Brain microvascular endothelial cell (primary cell): Measurements from ENCODE around the gene GMDS.

ENCODE experiments used
- DNase-seq: peaks from one replicate; pipeline ENCODE4 v3.0.0-alpha.2; 2020
- H3K27ac ChIP-seq: fragments of 250-450 bp; sonication (Bioruptor Pico); 2 replicates; pipeline ENCODE4 v1.5.1; 2020; ENCODE audit warnings: mild to moderate bottlenecking, moderate library complexity
- H3K27me3 ChIP-seq: fragments of 250-450 bp; sonication (Bioruptor Pico); replicated peaks from 2 replicates; pipeline ENCODE4 v1.5.1; 2020; ENCODE audit warnings: mild to moderate bottlenecking
- H3K36me3 ChIP-seq: fragments of 250-450 bp; sonication (Bioruptor Pico); replicated peaks from 2 replicates; pipeline ENCODE4 v1.5.1; 2020; ENCODE audit warnings: mild to moderate bottlenecking
- H3K4me3 ChIP-seq: 2 replicates; pipeline ENCODE4 v1.5.1; 2011; ENCODE audit warnings: low read depth, mild to moderate bottlenecking, control low read depth, low read length, moderate library complexity
- in situ Hi-C: cut with HindIII; loops from 2 replicates; pipeline ENCODE4 v1.10.0; 2017; ENCODE audit warnings: low sequenced_read_pairs, low pct_ligation_motif_present
- TF ChIP-seq, protein P1 (sequence below): IDR thresholded peaks from 2 replicates; pipeline ENCODE4 v1.5.1; 2011; ENCODE audit warnings: low read depth, mild to moderate bottlenecking, moderate library complexity, low read length, control low read depth, inconsistent platforms; ENCODE audit errors: missing control alignments

Gene GMDS

DNA sequence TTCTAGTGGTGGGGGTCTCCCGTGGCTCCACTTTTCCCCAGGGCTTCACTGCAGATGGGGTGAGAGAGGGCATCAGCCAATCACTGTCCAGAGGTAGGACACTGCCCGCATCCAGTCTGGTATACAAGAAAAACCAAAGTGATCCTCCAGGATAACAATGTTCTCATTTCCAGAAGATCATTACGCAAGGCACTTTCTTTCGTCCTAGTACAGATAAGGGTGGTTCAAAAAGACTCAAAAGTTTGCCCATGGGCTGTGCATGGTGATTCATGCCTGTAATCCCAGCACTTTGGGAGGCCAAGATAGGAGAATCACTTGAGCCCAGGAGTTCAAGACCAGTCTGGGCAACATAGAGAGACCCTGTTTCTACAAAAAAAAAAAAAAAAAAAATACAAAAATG lies 16.4 kb downstream of the GMDS start:
- Histone ChIP-seq H3K27me3 (no peaks in the 10 kb centered on the region), H3K4me3 (no peak overlapping the region), H3K27ac (no peak overlapping the region), H3K36me3 (no peaks in the 10 kb centered on the region)
- in situ Hi-C loops: no loop called here
- no peak for DNase-seq
- TF ChIP-seq, protein P1, sequence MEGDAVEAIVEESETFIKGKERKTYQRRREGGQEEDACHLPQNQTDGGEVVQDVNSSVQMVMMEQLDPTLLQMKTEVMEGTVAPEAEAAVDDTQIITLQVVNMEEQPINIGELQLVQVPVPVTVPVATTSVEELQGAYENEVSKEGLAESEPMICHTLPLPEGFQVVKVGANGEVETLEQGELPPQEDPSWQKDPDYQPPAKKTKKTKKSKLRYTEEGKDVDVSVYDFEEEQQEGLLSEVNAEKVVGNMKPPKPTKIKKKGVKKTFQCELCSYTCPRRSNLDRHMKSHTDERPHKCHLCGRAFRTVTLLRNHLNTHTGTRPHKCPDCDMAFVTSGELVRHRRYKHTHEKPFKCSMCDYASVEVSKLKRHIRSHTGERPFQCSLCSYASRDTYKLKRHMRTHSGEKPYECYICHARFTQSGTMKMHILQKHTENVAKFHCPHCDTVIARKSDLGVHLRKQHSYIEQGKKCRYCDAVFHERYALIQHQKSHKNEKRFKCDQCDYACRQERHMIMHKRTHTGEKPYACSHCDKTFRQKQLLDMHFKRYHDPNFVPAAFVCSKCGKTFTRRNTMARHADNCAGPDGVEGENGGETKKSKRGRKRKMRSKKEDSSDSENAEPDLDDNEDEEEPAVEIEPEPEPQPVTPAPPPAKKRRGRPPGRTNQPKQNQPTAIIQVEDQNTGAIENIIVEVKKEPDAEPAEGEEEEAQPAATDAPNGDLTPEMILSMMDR: no peak

DNA sequence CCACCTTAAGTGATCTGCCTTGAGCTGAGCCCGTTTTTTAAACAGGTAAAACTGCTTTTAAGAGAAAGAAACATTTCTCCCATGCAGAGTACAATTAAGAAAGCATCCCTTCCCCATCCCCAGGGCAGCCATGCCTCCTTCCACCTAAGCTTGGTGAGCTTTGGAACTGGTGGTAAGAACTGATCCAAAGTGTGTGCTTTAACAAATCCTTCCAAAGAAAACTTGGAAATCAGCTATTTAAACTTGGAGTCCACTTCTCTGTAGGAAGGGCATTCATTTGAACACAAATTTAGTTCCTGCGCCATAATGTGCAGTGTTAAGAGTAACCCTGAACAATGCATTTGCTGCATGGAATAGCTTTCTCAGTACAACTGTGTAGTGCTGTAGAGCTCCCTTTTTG lies 17.0 kb downstream of the GMDS start:
- no peak for DNase-seq
- Histone ChIP-seq H3K4me3 (no peak overlapping the region), H3K27ac (no peak overlapping the region), H3K36me3 (no peaks in the 10 kb centered on the region), H3K27me3 (no peaks in the 10 kb centered on the region)
- TF ChIP-seq, protein P1: no peak
- in situ Hi-C loops: no loop called here

DNA sequence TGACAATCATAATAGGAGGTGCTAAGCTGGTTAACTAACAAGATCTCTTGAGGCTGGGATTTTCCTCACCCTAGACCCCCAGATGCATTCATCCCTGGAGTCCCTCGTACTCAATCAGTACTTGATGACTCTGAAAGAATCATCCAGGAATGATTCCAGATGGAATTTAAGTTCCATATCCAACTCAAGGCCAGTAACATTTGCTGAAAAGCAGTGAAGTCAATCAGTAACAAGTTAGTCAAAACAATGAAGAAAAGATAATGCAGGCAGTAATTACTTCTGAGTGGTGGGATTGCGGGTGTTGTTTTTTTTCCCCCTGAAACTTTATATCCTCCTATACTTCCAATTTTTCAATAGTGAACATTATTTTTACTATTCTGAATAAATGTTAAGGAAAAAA lies 18.6 kb downstream of the GMDS start:
- no peak for DNase-seq
- Histone ChIP-seq H3K27me3 (no peaks in the 10 kb centered on the region), H3K36me3 (no peaks in the 10 kb centered on the region), H3K4me3 (no peak overlapping the region), H3K27ac (no peak overlapping the region)
- in situ Hi-C loops: no loop called here
- TF ChIP-seq, protein P1: no peak

DNA sequence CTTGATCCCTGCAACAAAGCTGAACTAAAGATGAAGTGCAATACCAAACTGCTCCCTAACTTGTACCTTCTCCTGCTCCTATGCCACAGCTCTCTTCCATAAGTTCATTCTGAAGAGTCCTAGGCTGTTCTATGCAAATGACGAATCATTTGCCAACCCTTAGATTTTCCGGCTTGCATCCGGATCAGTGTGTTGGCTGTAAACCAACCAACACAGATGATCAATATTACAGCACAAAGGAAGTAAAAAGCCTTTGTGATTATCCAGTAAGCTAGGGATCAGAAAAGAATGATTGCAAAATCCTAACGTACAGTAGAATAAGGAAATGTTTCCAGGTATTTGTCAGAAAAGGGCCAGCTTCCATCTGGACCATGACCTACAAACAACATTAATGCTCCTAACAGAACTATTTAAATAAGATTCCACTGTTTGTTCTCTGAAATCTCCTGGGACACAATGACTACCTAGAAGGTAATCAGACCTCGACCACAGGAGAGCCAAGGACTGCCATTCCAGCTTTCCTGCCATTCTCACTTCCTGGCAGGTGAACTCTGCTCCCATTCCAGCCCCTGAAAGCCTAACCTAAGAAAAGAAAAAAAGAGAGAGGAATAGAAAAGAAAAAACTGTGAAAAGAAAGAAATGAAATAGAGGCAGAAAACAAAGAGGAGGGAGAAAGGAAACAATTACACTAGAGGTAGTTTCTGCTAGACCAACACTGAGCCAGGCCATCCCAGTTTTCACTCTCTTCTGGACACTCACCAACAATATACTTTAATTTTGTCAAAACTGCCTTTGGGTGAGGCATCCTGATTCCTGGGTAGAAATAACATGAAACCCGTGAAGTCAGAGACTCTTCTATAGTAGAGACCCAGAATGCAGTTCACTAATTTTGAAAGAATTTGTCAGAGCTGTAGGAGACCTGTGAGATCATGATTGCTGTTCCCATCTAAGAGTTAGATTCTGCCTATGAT lies 19.7 kb downstream of the GMDS start:
- in situ Hi-C loops: no loop called here
- H3K27ac ChIP-seq: no peak overlapping the region
- H3K27me3 ChIP-seq: no peaks in the 10 kb centered on the region
- no peak overlapping the region for H3K4me3 ChIP-seq
- no peaks in the 10 kb centered on the region for H3K36me3 ChIP-seq
- TF ChIP-seq, protein P1: no peak
- no peak for DNase-seq

DNA sequence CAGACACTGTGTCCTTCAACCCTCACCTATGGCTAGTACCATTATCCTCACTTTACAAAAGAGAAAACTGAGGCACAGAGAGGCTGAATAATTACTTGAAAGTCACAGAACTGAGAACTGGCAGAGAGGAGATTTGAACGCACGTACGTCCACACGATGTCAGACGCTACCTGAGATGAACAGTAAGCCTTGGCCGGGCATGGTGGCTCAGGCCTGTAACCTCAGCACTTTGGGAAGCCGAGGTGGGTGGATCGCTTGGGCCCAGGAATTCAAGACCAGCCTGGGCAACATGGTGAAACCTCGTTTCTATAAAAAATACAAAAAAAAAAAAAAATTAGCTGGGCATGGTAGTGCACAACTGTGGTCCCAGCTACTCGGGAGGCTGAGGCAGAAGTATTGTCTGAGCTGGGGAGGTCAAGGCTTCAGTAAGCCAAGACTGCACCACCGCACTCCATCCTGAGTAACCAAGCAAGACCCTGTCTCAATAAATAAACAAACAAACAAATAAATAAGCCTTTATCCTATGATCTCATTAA lies 20.5 kb downstream of the GMDS start:
- TF ChIP-seq, protein P1: no peak
- H3K4me3 ChIP-seq: no peak overlapping the region
- no peak for DNase-seq
- H3K36me3 ChIP-seq: no peaks in the 10 kb centered on the region
- H3K27me3 ChIP-seq: no peaks in the 10 kb centered on the region
- in situ Hi-C loops: no loop called here
- H3K27ac ChIP-seq: no peak overlapping the region
